DMS 273 treated with DMSO at 0.1 percent for 48 hours (cell line): ENCODE results near the gene TXNRD3.
"Not testable (repeated sequence)": the region's sequence is repeated elsewhere in the genome, so short reads cannot be mapped to it uniquely, and the experiment has no call there.

Experiments
- DNase-seq: peaks from one replicate; lab custom pipeline; 2025; lab: John Stamatoyannopoulos, UW

Gene TXNRD3

GRCh38 chr3:126591515-126591914 lies 63.4 kb downstream of the TXNRD3 start:
- DNase-seq: not testable (repeated sequence)

- peak; percentile 70 for DNase-seq
Observed at GRCh38 chr3:126582311-126582710, 72.6 kb downstream of the TXNRD3 start.

GRCh38 chr3:126581569-126581968 lies 73.4 kb downstream of the TXNRD3 start:
- DNase-seq: no peak

- no peak for DNase-seq
Observed at GRCh38 chr3:126580746-126581145, 74.2 kb downstream of the TXNRD3 start.

- no peak for DNase-seq
Observed at GRCh38 chr3:126578702-126579101, 76.2 kb downstream of the TXNRD3 start.

GRCh38 chr3:126577261-126577660 lies 77.7 kb downstream of the TXNRD3 start:
- DNase-seq: no peak

- DNase-seq: no peak
Observed at GRCh38 chr3:126573492-126574117, 81.3 kb downstream of the TXNRD3 start.

GRCh38 chr3:126571078-126571477 lies 83.8 kb downstream of the TXNRD3 start:
- DNase-seq: no peak

GRCh38 chr3:126570103-126570541 lies 84.8 kb downstream of the TXNRD3 start:
- no peak for DNase-seq

- no peak for DNase-seq
Observed at GRCh38 chr3:126569390-126569975, 85.4 kb downstream of the TXNRD3 start.

GRCh38 chr3:126568776-126569342 lies 86.1 kb downstream of the TXNRD3 start:
- no peak for DNase-seq

- no peak for DNase-seq
Observed at GRCh38 chr3:126567696-126568438, 87.1 kb downstream of the TXNRD3 start.

GRCh38 chr3:126562737-126563276 lies 92.1 kb downstream of the TXNRD3 start:
- no peak for DNase-seq

- DNase-seq: no peak
Observed at GRCh38 chr3:126558336-126559071, 96.4 kb downstream of the TXNRD3 start, which contains the start of gene C3orf22. TSS of gene C3orf22 (minus strand) at chr3:126558932. CDS start at chr3:126553390, 5,542 bp downstream.

- DNase-seq: no peak
Observed at GRCh38 chr3:126557761-126558160, 97.2 kb downstream of the TXNRD3 start.

- DNase-seq: no peak
Observed at GRCh38 chr3:126557415-126557745, 97.5 kb downstream of the TXNRD3 start.
